WTC11 (cell line): ENCODE measurements around the gene BCL11A. TPM values are rescaled to one million over a fixed set of nuclear protein-coding genes. Genes with fewer than 3 reads are reported as not detected.
A peak's percentile ranks its signal among the peaks of the same experiment; 100 is the strongest.

Experiments
- ATAC-seq: fragments of 200-7000 bp; cut with Tn5 transposase; 2 replicates; pipeline ENCODE4 v1.10.0; 2021; ENCODE audit warnings: mild to moderate bottlenecking, moderate library complexity
- CTCF ChIA-PET: fragments of 300-600 bp; sonication (Branson Sonifier 250); formaldehyde crosslinking; loops from one replicate; lab custom pipeline; 2021; ENCODE audit warnings: antibody characterized with exemption; lab: Charles Lee
- POLR2A ChIA-PET: fragments of 350-600 bp; sonication (Branson Sonifier 250); formaldehyde crosslinking; loops from one replicate; lab custom pipeline; 2021; ENCODE audit warnings: antibody characterized with exemption; lab: Charles Lee
- DNase-seq: peaks from one replicate; pipeline ENCODE4 v3.0.0; 2021; ENCODE audit warnings: low spot score
- H3K27ac Mint-ChIP-seq: 2 replicates; pipeline ENCODE4 v1.8.0; 2021; ENCODE audit warnings: mixed read lengths
- H3K27me3 Mint-ChIP-seq: 2 replicates; pipeline ENCODE4 v1.8.0; 2021; ENCODE audit warnings: low read depth, mild to moderate bottlenecking, moderate library complexity, mixed read lengths
- H3K36me3 Mint-ChIP-seq: 2 replicates; pipeline ENCODE4 v1.8.0; 2021; ENCODE audit warnings: mixed read lengths
- H3K4me1 Mint-ChIP-seq: 2 replicates; pipeline ENCODE4 v1.8.0; 2022; ENCODE audit warnings: mixed read lengths
- H3K4me3 Mint-ChIP-seq: 2 replicates; pipeline ENCODE4 v1.8.0; 2021; ENCODE audit warnings: mild to moderate bottlenecking, moderate library complexity, mixed read lengths
- H3K9me3 Mint-ChIP-seq: 2 replicates; pipeline ENCODE4 v1.8.0; 2021; ENCODE audit warnings: mixed read lengths
- ELF4 ChIP-seq: sonication (generic); formaldehyde crosslinking; IDR thresholded peaks from 2 replicates; pipeline ENCODE4 v1.8.1; 2022; ENCODE audit warnings: low read depth, mild to moderate bottlenecking, moderate library complexity, missing genetic modification reagents
- EMX1 ChIP-seq: fragments of 250-450 bp; sonication (Bioruptor Pico); IDR thresholded peaks from 2 replicates; pipeline ENCODE4 v1.8.0; 2021; ENCODE audit warnings: mild to moderate bottlenecking
- ERG ChIP-seq: fragments of 250-450 bp; sonication (Bioruptor Pico); IDR thresholded peaks from 2 replicates; pipeline ENCODE4 v1.8.0; 2021; ENCODE audit warnings: mild to moderate bottlenecking
- FOXK1 ChIP-seq: sonication (generic); formaldehyde crosslinking; IDR thresholded peaks from 2 replicates; pipeline ENCODE4 v1.8.0; 2022; ENCODE audit warnings: mild to moderate bottlenecking, moderate library complexity, missing genetic modification reagents
- FOXP1 ChIP-seq: sonication (generic); formaldehyde crosslinking; IDR thresholded peaks from 2 replicates; pipeline ENCODE4 v1.8.0; 2022; ENCODE audit warnings: missing genetic modification reagents, mild to moderate bottlenecking, moderate library complexity, borderline replicate concordance
- IRF2 ChIP-seq: sonication (generic); formaldehyde crosslinking; IDR thresholded peaks from 2 replicates; pipeline ENCODE4 v1.8.0; 2022; ENCODE audit warnings: low read depth, missing genetic modification reagents, borderline replicate concordance
- KAT7 ChIP-seq: sonication (generic); formaldehyde crosslinking; IDR thresholded peaks from 2 replicates; pipeline ENCODE4 v1.8.1; 2023; ENCODE audit warnings: missing genetic modification reagents, mild to moderate bottlenecking, borderline replicate concordance
- MXD4 ChIP-seq: fragments of 250-450 bp; sonication (Bioruptor Pico); IDR thresholded peaks from 2 replicates; pipeline ENCODE4 v1.8.0; 2021; ENCODE audit warnings: mild to moderate bottlenecking, moderate library complexity, borderline replicate concordance
- NR2C2 ChIP-seq: sonication (generic); formaldehyde crosslinking; IDR thresholded peaks from 2 replicates; pipeline ENCODE4 v1.8.0; 2022; ENCODE audit warnings: mild to moderate bottlenecking, missing genetic modification reagents
- PREB ChIP-seq: sonication (generic); formaldehyde crosslinking; IDR thresholded peaks from 2 replicates; pipeline ENCODE4 v1.8.1; 2022; ENCODE audit warnings: mild to moderate bottlenecking, missing genetic modification reagents, moderate library complexity, borderline replicate concordance
- ZNF138 ChIP-seq: sonication (generic); formaldehyde crosslinking; conservative IDR thresholded peaks from 2 replicates; pipeline ENCODE4 v1.8.1; 2022; ENCODE audit warnings: mild to moderate bottlenecking, moderate library complexity, missing genetic modification reagents
- ZNF263 ChIP-seq: sonication (generic); formaldehyde crosslinking; IDR thresholded peaks from 2 replicates; pipeline ENCODE4 v1.8.1; 2022; ENCODE audit warnings: low read depth, mild to moderate bottlenecking, moderate library complexity, missing genetic modification reagents
- total RNA-seq: library from RNA; stranded (reverse); gene quantifications from 3 replicates; pipeline ENCODE4 v1.2.3, GENCODE V29; 2021
- TF ChIP-seq, protein P1 (sequence below): sonication (generic); formaldehyde crosslinking; IDR thresholded peaks from 2 replicates; pipeline ENCODE4 v1.8.0; 2023; ENCODE audit warnings: missing genetic modification reagents, mild to moderate bottlenecking, borderline replicate concordance
- TF ChIP-seq, protein P2 (sequence below): sonication (generic); formaldehyde crosslinking; IDR thresholded peaks from 2 replicates; pipeline ENCODE4 v1.8.1; 2023; ENCODE audit warnings: mild to moderate bottlenecking, moderate library complexity, missing genetic modification reagents
- TF ChIP-seq, protein P3 (sequence below): sonication (generic); formaldehyde crosslinking; IDR thresholded peaks from 2 replicates; pipeline ENCODE4 v1.8.1; 2023; ENCODE audit warnings: mild to moderate bottlenecking, missing genetic modification reagents
- TF ChIP-seq, protein P4 (sequence below): sonication (generic); formaldehyde crosslinking; IDR thresholded peaks from 2 replicates; pipeline ENCODE4 v1.8.0; 2022; ENCODE audit warnings: mild to moderate bottlenecking, missing genetic modification reagents
- TF ChIP-seq, protein P5 (sequence below): sonication (generic); formaldehyde crosslinking; IDR thresholded peaks from 2 replicates; pipeline ENCODE4 v1.8.0; 2022; ENCODE audit warnings: mild to moderate bottlenecking, missing genetic modification reagents

The BCL11A gene
- total RNA-seq, 1 experiment from 2014 or later, result 53.2 TPM

GRCh38 chr2:60476206-60476954 is 77.1 kb downstream of the BCL11A start:
- H3K36me3 Mint-ChIP-seq, result no peaks in the 10 kb centered on the region; the same call in 1 of the 2 replicates
- H3K9me3 Mint-ChIP-seq, result no peaks in the 10 kb centered on the region
- H3K27me3 Mint-ChIP-seq, result peaks cover 54% of the 10 kb centered on the region
- ATAC-seq (no peak), DNase-seq (no peak)
- ChIA-PET CTCF (interaction anchor here (1.0 to 1.4 kb wide), 3 partner anchors 10 to 21 kb away, joined by 3 to 8 read pairs (median 4); no protein-coding TSS in a partner anchor), POLR2A (interaction anchor here (0.9 kb wide), 1 partner anchor 23 kb away, joined by 3 read pairs; no protein-coding TSS in a partner anchor)
- peaks cover 95% of the 10 kb centered on the region for H3K4me1 Mint-ChIP-seq
- H3K27ac Mint-ChIP-seq, result no peak overlapping the region
- TF ChIP-seq IRF2 (CRISPR knock-in tag) (no peak), KAT7 (no peak), MXD4 (CRISPR knock-in tag) (no peak), EMX1 (CRISPR knock-in tag) (no peak), ZNF138 (CRISPR knock-in tag) (no peak), ELF4 (no peak), FOXP1 (no peak), FOXK1 (CRISPR knock-in tag) (no peak), ERG (CRISPR knock-in tag) (no peak), PREB (CRISPR knock-in tag) (no peak), ZNF263 (CRISPR knock-in tag) (no peak), NR2C2 (CRISPR knock-in tag) (no peak)
- TF ChIP-seq, protein P1, sequence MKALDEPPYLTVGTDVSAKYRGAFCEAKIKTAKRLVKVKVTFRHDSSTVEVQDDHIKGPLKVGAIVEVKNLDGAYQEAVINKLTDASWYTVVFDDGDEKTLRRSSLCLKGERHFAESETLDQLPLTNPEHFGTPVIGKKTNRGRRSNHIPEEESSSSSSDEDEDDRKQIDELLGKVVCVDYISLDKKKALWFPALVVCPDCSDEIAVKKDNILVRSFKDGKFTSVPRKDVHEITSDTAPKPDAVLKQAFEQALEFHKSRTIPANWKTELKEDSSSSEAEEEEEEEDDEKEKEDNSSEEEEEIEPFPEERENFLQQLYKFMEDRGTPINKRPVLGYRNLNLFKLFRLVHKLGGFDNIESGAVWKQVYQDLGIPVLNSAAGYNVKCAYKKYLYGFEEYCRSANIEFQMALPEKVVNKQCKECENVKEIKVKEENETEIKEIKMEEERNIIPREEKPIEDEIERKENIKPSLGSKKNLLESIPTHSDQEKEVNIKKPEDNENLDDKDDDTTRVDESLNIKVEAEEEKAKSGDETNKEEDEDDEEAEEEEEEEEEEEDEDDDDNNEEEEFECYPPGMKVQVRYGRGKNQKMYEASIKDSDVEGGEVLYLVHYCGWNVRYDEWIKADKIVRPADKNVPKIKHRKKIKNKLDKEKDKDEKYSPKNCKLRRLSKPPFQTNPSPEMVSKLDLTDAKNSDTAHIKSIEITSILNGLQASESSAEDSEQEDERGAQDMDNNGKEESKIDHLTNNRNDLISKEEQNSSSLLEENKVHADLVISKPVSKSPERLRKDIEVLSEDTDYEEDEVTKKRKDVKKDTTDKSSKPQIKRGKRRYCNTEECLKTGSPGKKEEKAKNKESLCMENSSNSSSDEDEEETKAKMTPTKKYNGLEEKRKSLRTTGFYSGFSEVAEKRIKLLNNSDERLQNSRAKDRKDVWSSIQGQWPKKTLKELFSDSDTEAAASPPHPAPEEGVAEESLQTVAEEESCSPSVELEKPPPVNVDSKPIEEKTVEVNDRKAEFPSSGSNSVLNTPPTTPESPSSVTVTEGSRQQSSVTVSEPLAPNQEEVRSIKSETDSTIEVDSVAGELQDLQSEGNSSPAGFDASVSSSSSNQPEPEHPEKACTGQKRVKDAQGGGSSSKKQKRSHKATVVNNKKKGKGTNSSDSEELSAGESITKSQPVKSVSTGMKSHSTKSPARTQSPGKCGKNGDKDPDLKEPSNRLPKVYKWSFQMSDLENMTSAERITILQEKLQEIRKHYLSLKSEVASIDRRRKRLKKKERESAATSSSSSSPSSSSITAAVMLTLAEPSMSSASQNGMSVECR (CRISPR knock-in tag), result no peak
- TF ChIP-seq, protein P2, sequence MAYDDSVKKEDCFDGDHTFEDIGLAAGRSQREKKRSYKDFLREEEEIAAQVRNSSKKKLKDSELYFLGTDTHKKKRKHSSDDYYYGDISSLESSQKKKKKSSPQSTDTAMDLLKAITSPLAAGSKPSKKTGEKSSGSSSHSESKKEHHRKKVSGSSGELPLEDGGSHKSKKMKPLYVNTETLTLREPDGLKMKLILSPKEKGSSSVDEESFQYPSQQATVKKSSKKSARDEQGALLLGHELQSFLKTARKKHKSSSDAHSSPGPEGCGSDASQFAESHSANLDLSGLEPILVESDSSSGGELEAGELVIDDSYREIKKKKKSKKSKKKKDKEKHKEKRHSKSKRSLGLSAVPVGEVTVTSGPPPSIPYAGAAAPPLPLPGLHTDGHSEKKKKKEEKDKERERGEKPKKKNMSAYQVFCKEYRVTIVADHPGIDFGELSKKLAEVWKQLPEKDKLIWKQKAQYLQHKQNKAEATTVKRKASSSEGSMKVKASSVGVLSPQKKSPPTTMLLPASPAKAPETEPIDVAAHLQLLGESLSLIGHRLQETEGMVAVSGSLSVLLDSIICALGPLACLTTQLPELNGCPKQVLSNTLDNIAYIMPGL (CRISPR knock-in tag), result no peak
- TF ChIP-seq, protein P3, sequence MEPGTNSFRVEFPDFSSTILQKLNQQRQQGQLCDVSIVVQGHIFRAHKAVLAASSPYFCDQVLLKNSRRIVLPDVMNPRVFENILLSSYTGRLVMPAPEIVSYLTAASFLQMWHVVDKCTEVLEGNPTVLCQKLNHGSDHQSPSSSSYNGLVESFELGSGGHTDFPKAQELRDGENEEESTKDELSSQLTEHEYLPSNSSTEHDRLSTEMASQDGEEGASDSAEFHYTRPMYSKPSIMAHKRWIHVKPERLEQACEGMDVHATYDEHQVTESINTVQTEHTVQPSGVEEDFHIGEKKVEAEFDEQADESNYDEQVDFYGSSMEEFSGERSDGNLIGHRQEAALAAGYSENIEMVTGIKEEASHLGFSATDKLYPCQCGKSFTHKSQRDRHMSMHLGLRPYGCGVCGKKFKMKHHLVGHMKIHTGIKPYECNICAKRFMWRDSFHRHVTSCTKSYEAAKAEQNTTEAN (CRISPR knock-in tag), result no peak
- TF ChIP-seq, protein P4, sequence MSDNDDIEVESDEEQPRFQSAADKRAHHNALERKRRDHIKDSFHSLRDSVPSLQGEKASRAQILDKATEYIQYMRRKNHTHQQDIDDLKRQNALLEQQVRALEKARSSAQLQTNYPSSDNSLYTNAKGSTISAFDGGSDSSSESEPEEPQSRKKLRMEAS (CRISPR knock-in tag), result no peak
- TF ChIP-seq, protein P5, sequence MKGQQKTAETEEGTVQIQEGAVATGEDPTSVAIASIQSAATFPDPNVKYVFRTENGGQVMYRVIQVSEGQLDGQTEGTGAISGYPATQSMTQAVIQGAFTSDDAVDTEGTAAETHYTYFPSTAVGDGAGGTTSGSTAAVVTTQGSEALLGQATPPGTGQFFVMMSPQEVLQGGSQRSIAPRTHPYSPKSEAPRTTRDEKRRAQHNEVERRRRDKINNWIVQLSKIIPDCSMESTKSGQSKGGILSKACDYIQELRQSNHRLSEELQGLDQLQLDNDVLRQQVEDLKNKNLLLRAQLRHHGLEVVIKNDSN, result no peak
- H3K4me3 Mint-ChIP-seq, result peak overlapping the region; percentile 37
